Measurements from ENCODE around the gene UTS2R.
A peak's percentile ranks its signal among the peaks of the same experiment; 100 is the strongest.

GRCh38 chr17:82418001-82418986 lies 46.7 kb downstream of the UTS2R start, which contains the start of the genes HEXD and OGFOD3:
- TF ChIP-seq CTCF (conservative IDR thresholded peaks at IDR 0.05; ENCODE audit: low read depth, low read length) (no peak), USF2 (IDR thresholded peaks at IDR 0.05; ENCODE audit: low read depth, low read length) (no peak; the same call in 1 of the 2 replicates), POLR2A (IDR thresholded peaks at IDR 0.05; ENCODE audit: low read depth, low read length) (peak; percentile 55; the same call in 1 of the 2 replicates), MAFK (IDR thresholded peaks at IDR 0.05; ENCODE audit: low read depth, low read length) (no peak), RFX5 (IDR thresholded peaks at IDR 0.05; ENCODE audit: low read depth, low read length) (no peak), BHLHE40 (IDR thresholded peaks at IDR 0.05; ENCODE audit: low read depth, low read length) (no peak), CHD1 (IDR thresholded peaks at IDR 0.05; ENCODE audit: low read depth, low read length) (no peak), NFE2L2 (IDR thresholded peaks at IDR 0.05; ENCODE audit: low read depth, low read length) (no peak), SMC3 (IDR thresholded peaks at IDR 0.05; ENCODE audit: low read depth, low read length) (no peak), FOS (IDR thresholded peaks at IDR 0.05; ENCODE audit: low read depth, low read length) (no peak), MXI1 (IDR thresholded peaks at IDR 0.05; ENCODE audit: borderline replicate concordance, low read depth, low read length) (peak; percentile 91), RAD21 (IDR thresholded peaks at IDR 0.05; ENCODE audit: low read length) (no peak), RCOR1 (IDR thresholded peaks at IDR 0.05; ENCODE audit: insufficient replicate concordance, low read length) (no peak)

Data from IMR-90 (cell line).